ENCODE results near the gene SMPD3. TPM values are rescaled to one million over a fixed set of nuclear protein-coding genes. Genes with fewer than 3 reads are reported as not detected.

Gene SMPD3
- total RNA-seq, 1 experiment from 2014 or later, result 0.89 TPM

- no TSS peak for BruUV-seq (replicated peaks)
Measured at GRCh38 chr16:68454920-68455435, 6.7 kb upstream of the SMPD3 start.

More at GRCh38 chr16:68454920-68455435, 6.7 kb upstream of the SMPD3 start:
- DNase-seq (ENCODE audit: low read depth, low spot score), result no peak
- POLR2A ChIA-PET, result no interaction called here
- H4K20me1 ChIP-seq (ENCODE audit: insufficient read depth), result no peaks in the 10 kb centered on the region
- CTCF ChIA-PET, result no interaction called here
- no peaks in the 10 kb centered on the region for H3K79me2 ChIP-seq (ENCODE audit: insufficient read depth, low read length)
- no peaks in the 10 kb centered on the region for H3K4me1 ChIP-seq (ENCODE audit: control insufficient read depth in 1 of 2, insufficient read depth in 2 of 2, low read length in 2 of 2)
- H3K36me3 ChIP-seq (ENCODE audit: control insufficient read depth in 1 of 2, insufficient read depth in 2 of 2, low read length in 2 of 2), result no peaks in the 10 kb centered on the region
- intact Hi-C loops (cut with micrococcal nuclease), result no loop called here
- no peak overlapping the region for H3K4me2 ChIP-seq (ENCODE audit: low read length)
- H3K9ac ChIP-seq (ENCODE audit: low read length), result no peak overlapping the region
- H3K4me3 ChIP-seq (replicated peaks in 1 of 2; ENCODE audit: low read depth in 1 of 2, low read length in 2 of 2), result no peak overlapping the region
- no peak overlapping the region for H3K27ac ChIP-seq (ENCODE audit: low read depth, low read length)
- RAD21 ChIA-PET (ENCODE audit: low non-redundant PET in 1 of 2, low total read pairs in 2 of 2, uncharacterized antibody in 2 of 2, unreplicated experiment in 2 of 2), result no interaction called here
- no peak for ATAC-seq
- peaks cover 5% of the 10 kb centered on the region for H3K27me3 ChIP-seq (ENCODE audit: insufficient read depth, low read length)
- H3K9me2 ChIP-seq (ENCODE audit: insufficient read depth), result no peaks in the 10 kb centered on the region
- H3K9me3 ChIP-seq (ENCODE audit: control insufficient read depth in 1 of 2, insufficient read depth in 1 of 2, low read depth in 1 of 2, low read length in 2 of 2), result no peaks in the 10 kb centered on the region
- H2AFZ ChIP-seq (ENCODE audit: low read depth, low read length, poor library complexity, severe bottlenecking), result no peak overlapping the region
- TF ChIP-seq ZNF274 (IDR thresholded peaks at IDR 0.05; ENCODE audit: low read depth, low read length), result no peak
- no peak for TF ChIP-seq EZH2 (IDR thresholded peaks at IDR 0.05)
- TF ChIP-seq SRF (IDR thresholded peaks at IDR 0.05; ENCODE audit: low read depth), result no peak
- TF ChIP-seq CEBPB (IDR thresholded peaks at IDR 0.05; ENCODE audit: low read depth), result no peak
- TF ChIP-seq EZH2phosphoT487 (IDR thresholded peaks at IDR 0.05; ENCODE audit: borderline replicate concordance), result no peak
- TF ChIP-seq ZFX (IDR thresholded peaks at IDR 0.05), result no peak
- TF ChIP-seq SIN3A (IDR thresholded peaks at IDR 0.05; ENCODE audit: low read depth), result no peak
- TF ChIP-seq REST (IDR thresholded peaks at IDR 0.05; ENCODE audit: low read depth), result no peak
- no peak for TF ChIP-seq ELF1 (IDR thresholded peaks at IDR 0.05; ENCODE audit: borderline replicate concordance, low read depth)
- TF ChIP-seq MAX (IDR thresholded peaks at IDR 0.05), result no peak
- no peak for TF ChIP-seq JUND (IDR thresholded peaks at IDR 0.05)
- no peak for TF ChIP-seq TCF7L2 (IDR thresholded peaks at IDR 0.05; ENCODE audit: borderline replicate concordance, extremely low read depth, insufficient read depth, insufficient read length)
- TF ChIP-seq CTCF (IDR thresholded peaks at IDR 0.05 in 2 of 3, conservative IDR thresholded peaks at IDR 0.05 in 1 of 3; ENCODE audit: borderline replicate concordance in 1 of 3, insufficient read depth in 1 of 3, low read depth in 2 of 3, low read length in 2 of 3), result no peak
- TF ChIP-seq YY1 (IDR thresholded peaks at IDR 0.05; ENCODE audit: extremely low read depth, insufficient replicate concordance, low read depth, low read length), result no peak
- no peak for TF ChIP-seq POLR2AphosphoS5 (IDR thresholded peaks at IDR 0.05; ENCODE audit: low read depth, low read length)
- TF ChIP-seq FOSL1 (IDR thresholded peaks at IDR 0.05; ENCODE audit: low read depth), result no peak
- no peak for TF ChIP-seq POLR2A (IDR thresholded peaks at IDR 0.05; ENCODE audit: borderline replicate concordance, extremely low read depth, insufficient read depth, insufficient read length)
- no peak for TF ChIP-seq ZBTB33 (IDR thresholded peaks at IDR 0.05; ENCODE audit: extremely low read depth, insufficient replicate concordance, low read length)
- no peak for TF ChIP-seq SP1 (IDR thresholded peaks at IDR 0.05; ENCODE audit: low read depth)

Data from HCT116 (cell line).